Measurements from ENCODE around the gene ACVRL1. TPM values are rescaled to one million over a fixed set of nuclear protein-coding genes. Genes with fewer than 3 reads are reported as not detected.

The ACVRL1 gene
- total RNA-seq, 1 donor from 2014 or later = 36.9 TPM

GRCh38 chr12:51867796-51868428 is 39.4 kb upstream of the ACVRL1 start:
- TF ChIP-seq, protein P1, sequence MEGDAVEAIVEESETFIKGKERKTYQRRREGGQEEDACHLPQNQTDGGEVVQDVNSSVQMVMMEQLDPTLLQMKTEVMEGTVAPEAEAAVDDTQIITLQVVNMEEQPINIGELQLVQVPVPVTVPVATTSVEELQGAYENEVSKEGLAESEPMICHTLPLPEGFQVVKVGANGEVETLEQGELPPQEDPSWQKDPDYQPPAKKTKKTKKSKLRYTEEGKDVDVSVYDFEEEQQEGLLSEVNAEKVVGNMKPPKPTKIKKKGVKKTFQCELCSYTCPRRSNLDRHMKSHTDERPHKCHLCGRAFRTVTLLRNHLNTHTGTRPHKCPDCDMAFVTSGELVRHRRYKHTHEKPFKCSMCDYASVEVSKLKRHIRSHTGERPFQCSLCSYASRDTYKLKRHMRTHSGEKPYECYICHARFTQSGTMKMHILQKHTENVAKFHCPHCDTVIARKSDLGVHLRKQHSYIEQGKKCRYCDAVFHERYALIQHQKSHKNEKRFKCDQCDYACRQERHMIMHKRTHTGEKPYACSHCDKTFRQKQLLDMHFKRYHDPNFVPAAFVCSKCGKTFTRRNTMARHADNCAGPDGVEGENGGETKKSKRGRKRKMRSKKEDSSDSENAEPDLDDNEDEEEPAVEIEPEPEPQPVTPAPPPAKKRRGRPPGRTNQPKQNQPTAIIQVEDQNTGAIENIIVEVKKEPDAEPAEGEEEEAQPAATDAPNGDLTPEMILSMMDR (IDR thresholded peaks at IDR 0.05; ENCODE audit: borderline replicate concordance) = no peak
- intact Hi-C loops (cut with micrococcal nuclease) = no loop called here
- DNase-seq = no peak
- Histone ChIP-seq H3K27me3 (ENCODE audit: low read depth) (peaks cover 72% of the 10 kb centered on the region), H3K27ac (replicated peaks) (no peak overlapping the region), H3K36me3 (no peaks in the 10 kb centered on the region), H3K4me1 (peaks cover 29% of the 10 kb centered on the region), H3K4me3 (no peak overlapping the region), H3K9me3 (replicated peaks) (no peaks in the 10 kb centered on the region)

DNA sequence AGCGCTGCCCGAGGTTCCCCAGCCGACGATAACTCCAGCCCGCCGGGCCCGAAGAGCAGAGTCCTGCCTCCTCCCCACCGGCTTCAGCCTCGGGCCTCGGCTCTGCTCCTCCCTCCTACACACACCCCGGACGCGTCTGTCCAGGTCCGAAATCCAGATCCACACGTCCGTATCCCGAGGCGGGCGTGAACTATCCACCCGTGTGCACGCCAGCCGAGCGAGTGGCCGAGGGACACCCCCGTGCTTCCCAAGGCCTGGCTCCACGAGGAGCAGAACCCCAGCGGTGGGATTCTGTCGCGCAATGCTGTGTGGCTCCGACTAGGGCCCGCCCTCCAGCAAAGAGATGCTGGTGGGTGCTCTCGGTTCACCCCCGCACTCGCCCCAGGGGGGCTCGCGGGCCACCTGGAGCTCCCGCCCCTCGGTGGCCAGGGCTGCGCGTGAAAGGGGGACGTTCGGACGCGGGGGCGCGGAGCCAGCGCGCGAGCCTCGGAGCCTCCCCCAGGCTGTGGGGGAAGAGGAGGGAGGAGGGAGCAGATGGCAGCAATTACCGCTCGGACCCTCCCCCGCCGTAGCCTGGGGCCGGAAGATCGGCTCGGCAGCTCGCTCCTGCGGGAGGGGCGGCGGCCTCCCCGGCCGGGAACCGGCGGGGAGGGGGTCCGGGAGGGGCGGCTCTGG is 38.3 kb upstream of the ACVRL1 start:
- Histone ChIP-seq H3K4me1 (peaks cover 23% of the 10 kb centered on the region), H3K27me3 (ENCODE audit: low read depth) (peaks cover 61% of the 10 kb centered on the region), H3K9me3 (replicated peaks) (no peaks in the 10 kb centered on the region), H3K36me3 (no peaks in the 10 kb centered on the region), H3K27ac (replicated peaks) (no peak overlapping the region), H3K4me3 (peak overlapping the region; percentile 67)
- intact Hi-C loops (cut with micrococcal nuclease) = no loop called here
- no peak for DNase-seq
- TF ChIP-seq, protein P1 (IDR thresholded peaks at IDR 0.05; ENCODE audit: borderline replicate concordance) = no peak

DNA sequence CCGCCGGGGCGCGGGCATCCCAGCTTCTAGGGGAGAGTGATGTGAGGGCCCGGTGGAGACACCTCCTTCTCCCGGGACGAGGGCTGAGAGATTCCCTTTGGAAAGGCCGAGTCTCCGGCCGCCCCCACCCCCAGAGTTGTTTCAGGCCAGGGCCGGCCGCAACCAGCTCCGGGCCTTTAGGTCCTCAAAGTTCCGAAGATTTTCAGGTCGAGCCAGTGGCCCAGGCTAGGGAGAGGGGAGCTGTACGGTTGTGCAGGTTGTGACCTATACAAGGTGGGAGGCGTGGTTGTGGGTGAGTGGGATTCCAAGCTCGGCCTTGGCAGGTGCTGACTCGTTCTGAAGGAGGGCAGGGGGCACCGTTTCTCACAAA is 37.8 kb upstream of the ACVRL1 start:
- no peak for DNase-seq
- peaks cover 56% of the 10 kb centered on the region for H3K27me3 ChIP-seq (ENCODE audit: low read depth)
- no peaks in the 10 kb centered on the region for H3K36me3 ChIP-seq
- H3K27ac ChIP-seq (replicated peaks) = no peak overlapping the region
- peak overlapping the region; percentile 67 for H3K4me3 ChIP-seq
- no peaks in the 10 kb centered on the region for H3K9me3 ChIP-seq (replicated peaks)
- intact Hi-C loops (cut with micrococcal nuclease) = no loop called here
- peaks cover 17% of the 10 kb centered on the region for H3K4me1 ChIP-seq
- TF ChIP-seq, protein P1 (IDR thresholded peaks at IDR 0.05; ENCODE audit: borderline replicate concordance) = no peak

GRCh38 chr12:51869931-51870330 is 37.4 kb upstream of the ACVRL1 start:
- no peaks in the 10 kb centered on the region for H3K9me3 ChIP-seq (replicated peaks)
- peak overlapping the region; percentile 67 for H3K4me3 ChIP-seq
- H3K36me3 ChIP-seq = no peaks in the 10 kb centered on the region
- intact Hi-C loops (cut with micrococcal nuclease) = no loop called here
- peaks cover 52% of the 10 kb centered on the region for H3K27me3 ChIP-seq (ENCODE audit: low read depth)
- TF ChIP-seq, protein P1 (IDR thresholded peaks at IDR 0.05; ENCODE audit: borderline replicate concordance) = no peak
- no peak for DNase-seq
- peaks cover 13% of the 10 kb centered on the region for H3K4me1 ChIP-seq
- H3K27ac ChIP-seq (replicated peaks) = no peak overlapping the region

DNA sequence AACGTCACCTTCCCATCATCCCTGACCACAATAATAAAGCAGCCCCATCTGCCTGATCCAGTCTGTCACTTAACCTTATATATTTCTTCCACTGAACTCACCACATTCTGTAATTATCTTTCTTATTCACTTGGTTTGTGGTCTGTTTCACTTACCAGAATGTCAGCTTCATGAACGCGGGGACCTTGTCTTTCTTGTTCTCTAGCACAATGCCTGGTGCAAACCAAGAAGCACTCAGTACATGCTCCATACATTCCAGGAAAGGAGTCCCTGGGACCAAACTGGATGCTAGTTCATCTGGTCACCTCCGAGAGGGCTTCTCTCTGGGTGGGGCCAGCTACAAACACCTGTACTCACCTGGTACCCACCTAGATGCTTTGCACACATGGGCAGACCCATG is 36.8 kb upstream of the ACVRL1 start:
- Histone ChIP-seq H3K36me3 (no peaks in the 10 kb centered on the region), H3K27ac (replicated peaks) (no peak overlapping the region), H3K27me3 (ENCODE audit: low read depth) (peaks cover 46% of the 10 kb centered on the region), H3K4me3 (no peak overlapping the region), H3K4me1 (peaks cover 13% of the 10 kb centered on the region), H3K9me3 (replicated peaks) (no peaks in the 10 kb centered on the region)
- DNase-seq = no peak
- TF ChIP-seq, protein P1 (IDR thresholded peaks at IDR 0.05; ENCODE audit: borderline replicate concordance) = no peak
- intact Hi-C loops (cut with micrococcal nuclease) = no loop called here

Measured in left ventricle myocardium inferior (tissue), 1 donor.